Aorta (tissue), 5 donors: Measurements from ENCODE around the gene MACROD2. TPM values are rescaled to one million over a fixed set of nuclear protein-coding genes. Genes with fewer than 3 reads are reported as not detected.
"Not testable (repeated sequence)": the region's sequence is repeated elsewhere in the genome, so short reads cannot be mapped to it uniquely, and the experiment has no call there.

Source experiments
- ATAC-seq: fragments of 200-7000 bp; cut with Tn5 transposase; one replicate; pipeline ENCODE4 v1.9.1; 2022; ENCODE audit warnings: moderate library complexity; ENCODE audit not compliant: low FRiP score
- DNase-seq, 2 donors: peaks; one replicate each; pipeline ENCODE4 v3.0.0-alpha.2; 2020
- H3K27ac ChIP-seq, 2 donors: one replicate each; pipeline ENCODE4 v1.5.1; 2013; ENCODE audit warnings: low read length in 2 of 2, mild to moderate bottlenecking in 2 of 2, moderate library complexity in 2 of 2, control low read depth in 1 of 2, inconsistent platforms in 1 of 2, low read depth in 1 of 2
- H3K27me3 ChIP-seq, 2 donors: one replicate each; pipeline ENCODE4 v1.6.1; 2013; ENCODE audit warnings: control low read depth in 1 of 2, low read length in 1 of 2, mild to moderate bottlenecking in 1 of 2, moderate library complexity in 1 of 2; ENCODE audit not compliant: insufficient read depth in 2 of 2, control insufficient read depth in 1 of 2
- H3K36me3 ChIP-seq, 2 donors: one replicate each; pipeline ENCODE4 v1.6.1; 2013; ENCODE audit warnings: control low read depth in 1 of 2, low read length in 1 of 2, mild to moderate bottlenecking in 1 of 2; ENCODE audit not compliant: insufficient read depth in 2 of 2, control insufficient read depth in 1 of 2
- H3K4me1 ChIP-seq, 2 donors: one replicate each; pipeline ENCODE4 v1.6.1; 2013; ENCODE audit warnings: low read length in 2 of 2, control low read depth in 1 of 2, mild to moderate bottlenecking in 1 of 2, moderate library complexity in 1 of 2; ENCODE audit not compliant: insufficient read depth in 2 of 2, control insufficient read depth in 1 of 2
- H3K4me3 ChIP-seq, 2 donors: one replicate each; pipeline ENCODE4 v1.5.1; 2013; ENCODE audit warnings: low read length in 2 of 2, control low read depth in 1 of 2, mild to moderate bottlenecking in 1 of 2
- H3K9me3 ChIP-seq: one replicate; pipeline ENCODE4 v1.6.1; 2013; ENCODE audit warnings: mild to moderate bottlenecking, low read length; ENCODE audit not compliant: control insufficient read depth
- WGBS, 2 donors: extraction: QIAGEN DNeasy Blood & Tissue Kit; methylation state at CpG; one replicate each; pipeline ENCODE4 v1.1.7; 2013; 5-methylcytosine and 5-hydroxymethylcytosine counted together
- intact Hi-C, 2 donors: fragments of 100-400 bp; cut with DNase I; formaldehyde crosslinking; loops; one replicate each; pipeline versions ENCODE4 v1.14.2 to v1.15.0; 2022
- polyA plus RNA-seq, 2 donors: library from polyadenylated mRNA; stranded (reverse); fragments of 200-250 nt; gene quantifications; one replicate each; pipeline ENCODE4 v1.2.3, GENCODE V29; 2013
- total RNA-seq, 2 donors: library from RNA; stranded (reverse); fragmentation: NEBNext Ultra II Directional; extraction: Animal tissue kit (Norgen Biotek cat#: 25700); gene quantifications; one replicate each; pipeline ENCODE4 v1.2.1, GENCODE V29; 2021
- donor health status: healthy with polysubstance abuse.
- donor health status: Bipolar disorder and iron deficiency.
- donor health status: DM: no; HTN: no; CAD: no.
- donor health status: DM: no; HTN: no; CAD: no.
- donor health status: DM: yes; HTN: yes; CAD: no.

Gene MACROD2
- total and polyA plus RNA-seq, 4 donors, result 0.90 to 11.2 (median 4.8) TPM

DNA sequence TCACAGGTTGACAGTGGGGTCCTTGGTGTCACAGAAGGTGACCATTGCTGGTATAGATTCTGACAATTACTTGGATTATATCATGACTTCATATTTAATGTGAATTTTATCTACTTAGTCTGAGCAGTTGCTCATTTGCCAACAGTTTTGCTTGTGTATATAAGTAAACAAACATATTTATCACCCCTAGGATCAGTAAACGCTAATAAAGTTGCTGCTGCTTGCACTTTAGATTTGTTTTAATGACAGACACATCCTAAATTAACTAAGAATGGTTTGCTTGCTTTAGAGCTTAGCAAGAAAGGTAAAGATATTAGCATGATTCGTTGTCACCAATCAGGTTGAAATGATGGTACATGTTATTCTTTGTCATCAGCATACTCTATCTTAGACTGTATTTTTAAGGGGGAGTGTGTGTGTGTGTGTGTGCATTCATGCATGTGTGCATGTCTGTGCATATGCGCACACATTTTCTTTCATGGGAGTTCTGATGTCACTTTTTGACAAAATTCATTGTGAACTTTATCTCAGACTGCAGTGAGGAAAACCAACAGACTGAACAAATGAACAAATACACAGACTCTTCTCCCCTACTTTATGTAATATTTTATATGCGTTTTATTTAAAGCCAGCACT is 1124.7 kb downstream of the MACROD2 start:
- DNase-seq (no peak), ATAC-seq (no peak)
- Histone ChIP-seq H3K36me3 (no peaks in the 10 kb centered on the region), H3K4me1 (no peaks in the 10 kb centered on the region), H3K4me3 (no peak overlapping the region), H3K27me3 (no peaks in the 10 kb centered on the region), H3K27ac (no peak overlapping the region), H3K9me3 (no peaks in the 10 kb centered on the region)
- WGBS, 2 donors, result 76 to 79% methylated on average over 4 of the region's 4 CpGs
- intact Hi-C loops, result no loop called here

DNA sequence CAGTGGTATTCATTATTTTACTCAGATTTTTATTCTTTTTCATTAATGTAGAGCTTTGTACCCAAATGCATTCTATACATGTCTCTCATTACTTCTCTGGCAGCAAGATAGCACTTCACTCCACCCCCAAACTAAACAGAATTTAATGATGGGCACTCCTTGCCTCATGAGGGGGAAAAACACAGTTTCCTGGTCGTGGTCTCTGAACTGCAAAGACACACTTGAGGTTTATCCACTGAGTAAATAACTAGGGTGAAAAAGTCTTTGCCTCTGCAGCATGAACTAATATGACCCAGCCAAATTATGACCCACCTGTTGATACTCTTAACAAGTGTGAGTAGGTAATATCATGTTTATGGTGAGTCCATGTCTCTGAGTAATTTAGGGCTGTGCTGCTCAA is 1127.3 kb downstream of the MACROD2 start:
- Histone ChIP-seq H3K4me1 (no peaks in the 10 kb centered on the region), H3K36me3 (no peaks in the 10 kb centered on the region), H3K27me3 (no peaks in the 10 kb centered on the region), H3K27ac (no peak overlapping the region), H3K9me3 (no peaks in the 10 kb centered on the region), H3K4me3 (no peak overlapping the region)
- intact Hi-C loops, result no loop called here
- WGBS, 2 donors, result 55 to 69% methylated on average over 1 of the region's 1 CpG
- ATAC-seq (no peak), DNase-seq (no peak)

DNA sequence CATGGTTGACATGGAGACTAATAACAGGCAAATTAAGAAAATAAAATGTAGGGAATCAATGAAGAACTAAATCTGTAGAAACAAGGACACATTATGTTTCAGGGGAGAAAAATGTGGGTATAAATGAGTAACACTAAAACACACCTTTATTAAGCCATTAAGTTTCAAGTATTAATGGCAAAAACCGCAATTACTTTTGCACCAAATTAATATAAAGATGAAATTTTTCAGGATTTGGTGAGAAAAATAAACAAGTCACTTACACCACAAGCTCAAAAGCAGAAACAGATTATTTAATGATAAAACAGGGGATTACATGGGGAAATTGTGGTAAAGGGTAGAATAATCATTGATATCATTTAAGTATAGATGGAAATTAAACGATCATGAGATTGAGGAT is 1135.9 kb downstream of the MACROD2 start:
- DNase-seq (no peak), ATAC-seq (no peak)
- WGBS, 2 donors, result 81 to 90% methylated on average over 2 of the region's 2 CpGs
- H3K27me3 ChIP-seq, result no peaks in the 10 kb centered on the region
- H3K36me3 ChIP-seq, result no peaks in the 10 kb centered on the region
- no peaks in the 10 kb centered on the region for H3K9me3 ChIP-seq
- intact Hi-C loops, result no loop called here
- H3K4me3 ChIP-seq, result no peak overlapping the region
- no peaks in the 10 kb centered on the region for H3K4me1 ChIP-seq
- H3K27ac ChIP-seq, result no peak overlapping the region

DNA sequence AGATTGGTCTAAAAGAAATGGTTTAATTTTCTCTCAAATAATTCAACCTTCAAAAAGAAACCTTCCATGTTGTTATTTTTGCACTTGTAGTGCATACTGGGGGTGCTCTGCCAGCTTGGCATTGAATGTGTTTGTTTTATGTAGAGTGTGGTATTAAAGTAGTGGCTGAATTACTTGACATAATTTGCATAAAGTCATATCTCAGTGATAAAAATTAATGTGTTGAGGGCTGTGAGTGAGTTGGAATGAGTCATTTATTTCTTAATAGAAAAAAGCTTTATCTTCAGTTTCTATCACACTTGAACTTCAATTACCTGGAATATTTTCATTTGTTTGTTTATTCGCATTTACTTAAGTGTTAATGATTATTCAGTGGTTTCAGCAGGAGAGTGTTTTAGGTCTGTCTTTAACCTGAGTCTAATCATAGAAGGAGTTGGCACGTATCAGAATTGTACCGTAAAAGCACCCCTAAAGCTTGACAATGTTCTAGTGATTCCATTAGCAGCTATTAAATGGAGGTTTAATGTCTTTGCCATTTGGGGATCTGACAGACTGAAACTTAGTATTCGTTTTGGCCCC is 1143.3 kb downstream of the MACROD2 start:
- intact Hi-C loops, result no loop called here
- DNase-seq (no peak), ATAC-seq (no peak)
- H3K27ac ChIP-seq, result no peak overlapping the region
- H3K36me3 ChIP-seq, result no peaks in the 10 kb centered on the region
- no peaks in the 10 kb centered on the region for H3K4me1 ChIP-seq
- H3K27me3 ChIP-seq, result no peaks in the 10 kb centered on the region
- WGBS, 2 donors, result 87 to 88% methylated on average over 4 of the region's 4 CpGs
- H3K4me3 ChIP-seq, result no peak overlapping the region
- H3K9me3 ChIP-seq, result no peaks in the 10 kb centered on the region

DNA sequence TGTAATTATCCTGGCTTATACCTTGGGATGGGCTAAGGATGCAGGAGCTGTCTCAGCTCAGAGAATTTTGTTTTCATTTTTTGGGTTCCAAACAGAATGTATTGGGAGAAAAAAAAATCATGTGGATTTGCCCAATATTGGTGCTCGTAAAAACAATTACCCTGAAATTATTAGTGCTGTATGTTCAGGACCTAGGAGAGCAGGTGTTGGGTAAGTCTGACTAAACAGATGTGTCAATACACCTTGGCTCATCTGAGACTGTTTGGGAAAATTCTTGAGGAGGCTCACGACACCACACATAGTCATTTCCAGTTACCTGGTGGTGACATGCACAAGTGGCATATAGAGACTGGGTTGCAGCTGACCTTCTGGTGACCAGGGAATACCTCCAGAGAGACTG is 1144.2 kb downstream of the MACROD2 start:
- Histone ChIP-seq H3K27me3 (no peaks in the 10 kb centered on the region), H3K36me3 (no peaks in the 10 kb centered on the region), H3K9me3 (no peaks in the 10 kb centered on the region), H3K4me3 (no peak overlapping the region), H3K27ac (no peak overlapping the region), H3K4me1 (no peaks in the 10 kb centered on the region)
- DNase-seq, result no peak
- intact Hi-C loops, result no loop called here
- WGBS, 2 donors, result 97 to 98% methylated on average over 2 of the region's 2 CpGs
- no peak for ATAC-seq

DNA sequence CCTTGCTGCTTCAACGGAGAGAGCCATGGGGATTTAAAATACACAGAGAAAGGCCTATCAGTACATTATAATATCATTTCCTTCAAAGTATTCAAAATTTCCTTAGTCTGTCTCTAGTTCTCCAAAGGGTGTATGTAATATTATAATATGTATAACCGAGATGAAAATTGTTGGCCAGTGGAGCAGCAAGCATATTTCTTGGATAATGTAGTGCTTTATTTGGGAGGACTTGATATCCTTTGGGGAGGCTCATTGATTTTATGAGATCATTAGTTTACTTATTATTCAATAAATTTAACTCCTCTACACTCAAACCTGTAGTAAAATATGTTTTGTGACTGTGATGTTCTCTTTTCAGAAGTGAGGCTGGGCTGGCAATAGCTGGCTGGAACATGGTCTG is 1145.0 kb downstream of the MACROD2 start:
- intact Hi-C loops, result no loop called here
- no peaks in the 10 kb centered on the region for H3K27me3 ChIP-seq
- WGBS, 2 donors, result 38 to 48% methylated on average over 2 of the region's 2 CpGs
- H3K9me3 ChIP-seq, result no peaks in the 10 kb centered on the region
- ATAC-seq (no peak), DNase-seq (no peak)
- H3K4me1 ChIP-seq, result no peaks in the 10 kb centered on the region
- H3K27ac ChIP-seq, result no peak overlapping the region
- no peaks in the 10 kb centered on the region for H3K36me3 ChIP-seq
- no peak overlapping the region for H3K4me3 ChIP-seq

DNA sequence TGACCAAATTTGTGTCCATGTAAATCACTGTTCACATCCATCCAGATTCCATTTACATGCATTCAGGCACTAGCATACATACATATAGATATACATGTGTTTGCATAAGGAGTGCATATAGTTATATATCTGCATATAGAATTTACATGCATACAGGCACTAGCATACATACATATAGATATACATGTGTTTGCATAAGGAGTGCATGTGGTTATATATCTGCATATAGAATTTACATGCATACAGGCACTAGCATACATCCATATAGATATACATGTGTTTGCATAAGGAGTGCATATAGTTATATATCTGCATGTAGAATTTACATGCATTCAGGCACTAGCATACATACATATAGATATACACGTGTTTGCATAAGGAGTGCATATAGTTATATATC is 1145.6 kb downstream of the MACROD2 start:
- H3K4me3 ChIP-seq, H3K4me1 ChIP-seq, H3K27ac ChIP-seq, H3K9me3 ChIP-seq, DNase-seq, ATAC-seq, intact Hi-C loops, H3K27me3 ChIP-seq, H3K36me3 ChIP-seq: not testable (repeated sequence)
- 92 to 100% methylated on average over 1 of the region's 1 CpG for WGBS, 2 donors

DNA sequence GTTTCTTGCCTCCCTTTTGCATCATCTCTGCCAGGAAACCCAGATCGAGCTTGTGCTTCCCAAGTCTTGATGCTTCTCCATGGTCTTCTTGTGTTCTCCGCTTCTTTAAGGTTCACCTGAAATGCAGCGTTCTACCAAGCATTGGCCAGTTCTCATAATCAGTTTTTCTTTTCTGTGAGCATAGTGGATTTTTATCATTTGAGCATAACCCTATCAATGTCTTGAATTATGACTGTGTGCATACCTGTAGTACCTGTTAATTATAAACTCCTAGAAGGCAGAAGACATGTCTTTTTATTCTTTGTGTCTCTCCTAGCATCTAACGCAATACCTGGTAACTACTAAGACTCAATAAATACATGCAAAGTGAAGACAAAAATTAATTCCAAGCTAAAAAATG is 1146.5 kb downstream of the MACROD2 start:
- Histone ChIP-seq H3K9me3 (no peaks in the 10 kb centered on the region), H3K27me3 (no peaks in the 10 kb centered on the region), H3K27ac (no peak overlapping the region), H3K36me3 (no peaks in the 10 kb centered on the region), H3K4me3 (no peak overlapping the region), H3K4me1 (no peaks in the 10 kb centered on the region)
- 81 to 83% methylated on average over 4 of the region's 4 CpGs for WGBS, 2 donors
- DNase-seq (no peak), ATAC-seq (no peak)
- intact Hi-C loops, result no loop called here

DNA sequence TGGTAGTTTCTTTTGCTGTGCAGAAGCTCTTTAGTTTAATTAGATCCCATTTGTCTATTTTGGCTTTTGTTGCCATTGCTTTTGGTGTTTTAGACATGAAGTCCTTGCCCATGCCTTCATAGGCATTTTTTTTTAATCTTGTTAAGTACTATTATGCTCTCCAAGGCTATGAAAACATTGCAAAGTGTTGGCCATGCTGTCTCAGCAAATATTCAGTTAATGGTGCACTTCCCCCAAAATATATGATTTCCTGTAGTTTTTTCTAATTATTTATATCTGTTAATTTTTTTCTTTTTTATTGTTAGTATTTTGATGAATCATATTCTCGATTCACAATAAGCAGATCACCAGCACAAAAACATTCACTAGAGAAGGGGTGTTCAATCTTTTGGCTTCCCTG is 1148.2 kb downstream of the MACROD2 start:
- Histone ChIP-seq H3K9me3 (no peaks in the 10 kb centered on the region), H3K27me3 (no peaks in the 10 kb centered on the region), H3K4me1 (no peaks in the 10 kb centered on the region), H3K36me3 (no peaks in the 10 kb centered on the region), H3K4me3 (no peak overlapping the region), H3K27ac (no peak overlapping the region)
- DNase-seq (no peak), ATAC-seq (no peak)
- intact Hi-C loops, result no loop called here
- WGBS, 2 donors, result 89 to 91% methylated on average over 1 of the region's 1 CpG
